ENCODE measurements around the gene AGPAT4. TPM values are rescaled to one million over a fixed set of nuclear protein-coding genes. Genes with fewer than 3 reads are reported as not detected.

AGPAT4 gene
- total and polyA plus RNA-seq, 2 of the 4 experiments (the other 2 are of a cell fraction), result 3.6 to 3.8 TPM

DNA sequence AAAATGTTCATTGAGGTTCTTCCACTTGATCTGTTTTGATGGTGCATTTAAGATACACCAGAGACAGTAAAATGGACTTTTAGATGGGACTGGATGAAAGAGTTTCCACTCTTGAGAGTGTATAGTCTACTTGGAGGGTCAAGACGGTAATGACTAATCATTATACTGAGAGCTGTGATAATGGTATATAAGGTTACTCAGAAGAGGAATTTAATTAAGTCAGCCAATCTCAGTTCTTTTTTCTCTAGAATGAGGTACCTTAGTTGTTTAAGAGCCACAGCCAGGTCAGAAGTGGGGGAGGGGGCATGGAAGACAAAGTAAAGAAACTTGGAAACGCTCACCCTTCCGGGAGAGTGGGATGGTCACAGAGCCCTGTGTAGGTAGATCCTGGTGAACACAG, 158.4 kb downstream of the AGPAT4 start:
- in situ Hi-C loops (cut with MboI; ENCODE audit: low sequenced_read_pairs), result no loop called here

More for the DNA sequence above, 158.4 kb downstream of the AGPAT4 start:
- DNase-seq (no peak), ATAC-seq (ENCODE audit: low read depth) (no peak)
- Histone ChIP-seq H4K20me1 (ENCODE audit: insufficient read depth, low read length) (no peaks in the 10 kb centered on the region), H2BK15ac (ENCODE audit: low read depth, low read length) (no peak overlapping the region), H2AFZ (replicated peaks; ENCODE audit: low read length, poor library complexity) (no peak overlapping the region), H3K9me1 (ENCODE audit: insufficient read depth, low read length) (no peaks in the 10 kb centered on the region), H3K36me3 (ENCODE audit: control insufficient read depth, insufficient read depth, low read length) (peaks cover 34% of the 10 kb centered on the region), H3K18ac (ENCODE audit: low read depth, low read length) (no peak overlapping the region), H4K91ac (ENCODE audit: insufficient read depth, low read depth, low read length) (no peak overlapping the region), H3K14ac (replicated peaks; ENCODE audit: low read depth, low read length) (no peak overlapping the region), H2BK5ac (ENCODE audit: low read depth, low read length, poor library complexity, severe bottlenecking) (no peak overlapping the region), H2AK9ac (replicated peaks; ENCODE audit: low read depth, low read length, poor library complexity) (no peak overlapping the region), H2AK5ac (ENCODE audit: low read depth, low read length) (no peak overlapping the region), H3K56ac (ENCODE audit: extremely low read depth, insufficient read depth, low read length) (no peak overlapping the region), H2BK120ac (ENCODE audit: low read depth, low read length) (no peak overlapping the region), H3K4me2 (ENCODE audit: low read depth, low read length) (no peak overlapping the region), H3K9ac (ENCODE audit: low read depth, low read length) (no peak overlapping the region), H3K23ac (ENCODE audit: low read depth, low read length) (no peak overlapping the region), H3K4me3 (ENCODE audit: insufficient read depth, low read depth, low read length) (no peak overlapping the region), H3K27ac (ENCODE audit: insufficient read depth, low read length) (no peak overlapping the region), H3K27me3 (ENCODE audit: control insufficient read depth, insufficient read depth, low read length) (no peaks in the 10 kb centered on the region), H4K5ac (ENCODE audit: low read depth, low read length) (no peak overlapping the region), H3K4me1 (ENCODE audit: control insufficient read depth, insufficient read depth, low read length) (no peaks in the 10 kb centered on the region), H4K8ac (ENCODE audit: low read depth in 2 of 2, low read length in 2 of 2) (no peak overlapping the region), H3K79me1 (ENCODE audit: low read depth in 1 of 2, low read length in 2 of 2) (no peaks in the 10 kb centered on the region), H2BK20ac (ENCODE audit: low read depth, low read length) (no peak overlapping the region), H3K4ac (ENCODE audit: low read depth, low read length) (no peak overlapping the region), H3K9me3 (ENCODE audit: control insufficient read depth, insufficient read depth, low read length) (no peaks in the 10 kb centered on the region)
- no TSS peak for BruUV-seq (replicated peaks)
- intact Hi-C loops (cut with micrococcal nuclease), result no loop called here
- TF ChIP-seq FOS (IDR thresholded peaks at IDR 0.05; ENCODE audit: low read depth, low read length), result no peak
- TF ChIP-seq, protein P1, sequence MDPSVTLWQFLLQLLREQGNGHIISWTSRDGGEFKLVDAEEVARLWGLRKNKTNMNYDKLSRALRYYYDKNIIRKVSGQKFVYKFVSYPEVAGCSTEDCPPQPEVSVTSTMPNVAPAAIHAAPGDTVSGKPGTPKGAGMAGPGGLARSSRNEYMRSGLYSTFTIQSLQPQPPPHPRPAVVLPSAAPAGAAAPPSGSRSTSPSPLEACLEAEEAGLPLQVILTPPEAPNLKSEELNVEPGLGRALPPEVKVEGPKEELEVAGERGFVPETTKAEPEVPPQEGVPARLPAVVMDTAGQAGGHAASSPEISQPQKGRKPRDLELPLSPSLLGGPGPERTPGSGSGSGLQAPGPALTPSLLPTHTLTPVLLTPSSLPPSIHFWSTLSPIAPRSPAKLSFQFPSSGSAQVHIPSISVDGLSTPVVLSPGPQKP (IDR thresholded peaks at IDR 0.05; ENCODE audit: borderline replicate concordance, low read depth, low read length), result no peak
- no peak for TF ChIP-seq MAFK (IDR thresholded peaks at IDR 0.05; ENCODE audit: low read depth, low read length)
- TF ChIP-seq MAZ (IDR thresholded peaks at IDR 0.05; ENCODE audit: borderline replicate concordance, low read depth, low read length), result no peak
- no peak for TF ChIP-seq CEBPB (IDR thresholded peaks at IDR 0.05; ENCODE audit: low read depth, low read length)
- no peak for TF ChIP-seq RAD21 (IDR thresholded peaks at IDR 0.05; ENCODE audit: low read length)
- TF ChIP-seq POLR2A (IDR thresholded peaks at IDR 0.05; ENCODE audit: low read depth, low read length), result no peak
- TF ChIP-seq, protein P2, sequence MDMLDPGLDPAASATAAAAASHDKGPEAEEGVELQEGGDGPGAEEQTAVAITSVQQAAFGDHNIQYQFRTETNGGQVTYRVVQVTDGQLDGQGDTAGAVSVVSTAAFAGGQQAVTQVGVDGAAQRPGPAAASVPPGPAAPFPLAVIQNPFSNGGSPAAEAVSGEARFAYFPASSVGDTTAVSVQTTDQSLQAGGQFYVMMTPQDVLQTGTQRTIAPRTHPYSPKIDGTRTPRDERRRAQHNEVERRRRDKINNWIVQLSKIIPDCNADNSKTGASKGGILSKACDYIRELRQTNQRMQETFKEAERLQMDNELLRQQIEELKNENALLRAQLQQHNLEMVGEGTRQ (IDR thresholded peaks at IDR 0.05; ENCODE audit: low read depth, low read length), result no peak
- TF ChIP-seq NFE2L2 (IDR thresholded peaks at IDR 0.05; ENCODE audit: low read depth, low read length), result no peak
- TF ChIP-seq RFX5 (IDR thresholded peaks at IDR 0.05; ENCODE audit: low read depth, low read length), result no peak
- no peak for TF ChIP-seq SMC3 (IDR thresholded peaks at IDR 0.05; ENCODE audit: low read depth, low read length)
- TF ChIP-seq CHD1 (IDR thresholded peaks at IDR 0.05; ENCODE audit: low read depth, low read length), result no peak
- TF ChIP-seq BHLHE40 (IDR thresholded peaks at IDR 0.05; ENCODE audit: low read depth, low read length), result no peak
- no peak for TF ChIP-seq RCOR1 (IDR thresholded peaks at IDR 0.05; ENCODE audit: insufficient replicate concordance, low read length)
- no peak for TF ChIP-seq MXI1 (IDR thresholded peaks at IDR 0.05; ENCODE audit: borderline replicate concordance, low read depth, low read length)
- TF ChIP-seq, protein P3, sequence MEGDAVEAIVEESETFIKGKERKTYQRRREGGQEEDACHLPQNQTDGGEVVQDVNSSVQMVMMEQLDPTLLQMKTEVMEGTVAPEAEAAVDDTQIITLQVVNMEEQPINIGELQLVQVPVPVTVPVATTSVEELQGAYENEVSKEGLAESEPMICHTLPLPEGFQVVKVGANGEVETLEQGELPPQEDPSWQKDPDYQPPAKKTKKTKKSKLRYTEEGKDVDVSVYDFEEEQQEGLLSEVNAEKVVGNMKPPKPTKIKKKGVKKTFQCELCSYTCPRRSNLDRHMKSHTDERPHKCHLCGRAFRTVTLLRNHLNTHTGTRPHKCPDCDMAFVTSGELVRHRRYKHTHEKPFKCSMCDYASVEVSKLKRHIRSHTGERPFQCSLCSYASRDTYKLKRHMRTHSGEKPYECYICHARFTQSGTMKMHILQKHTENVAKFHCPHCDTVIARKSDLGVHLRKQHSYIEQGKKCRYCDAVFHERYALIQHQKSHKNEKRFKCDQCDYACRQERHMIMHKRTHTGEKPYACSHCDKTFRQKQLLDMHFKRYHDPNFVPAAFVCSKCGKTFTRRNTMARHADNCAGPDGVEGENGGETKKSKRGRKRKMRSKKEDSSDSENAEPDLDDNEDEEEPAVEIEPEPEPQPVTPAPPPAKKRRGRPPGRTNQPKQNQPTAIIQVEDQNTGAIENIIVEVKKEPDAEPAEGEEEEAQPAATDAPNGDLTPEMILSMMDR (conservative IDR thresholded peaks at IDR 0.05; ENCODE audit: low read depth, low read length), result no peak
- ChIA-PET CTCF (no interaction called here), POLR2A (ENCODE audit: unreplicated experiment) (no interaction called here)
- no CpG with 5 or more reads among the region's 3 CpGs for WGBS, 2 experiments (ENCODE audit: extremely low coverage in 2 of 2, insufficient read length in 1 of 2)
- dilution Hi-C loops (cut with HindIII; ENCODE audit: low sequenced_read_pairs, unreplicated experiment), result no loop called here
